Activated naive CD4-positive, alpha-beta T cell treated with anti-CD3 and anti-CD28 coated beads, Interleukin-2, amount 50 U/mL, for 16 hours (primary cell): ENCODE measurements around the gene ARHGAP11B.
A peak's percentile ranks its signal among the peaks of the same experiment; 100 is the strongest.
"Not testable (repeated sequence)": the region's sequence is repeated elsewhere in the genome, so short reads cannot be mapped to it uniquely, and the experiment has no call there.

ENCODE experiments used
- DNase-seq: peaks from one replicate; pipeline ENCODE4 v3.0.0-alpha.2; 2020

ARHGAP11B gene

DNA sequence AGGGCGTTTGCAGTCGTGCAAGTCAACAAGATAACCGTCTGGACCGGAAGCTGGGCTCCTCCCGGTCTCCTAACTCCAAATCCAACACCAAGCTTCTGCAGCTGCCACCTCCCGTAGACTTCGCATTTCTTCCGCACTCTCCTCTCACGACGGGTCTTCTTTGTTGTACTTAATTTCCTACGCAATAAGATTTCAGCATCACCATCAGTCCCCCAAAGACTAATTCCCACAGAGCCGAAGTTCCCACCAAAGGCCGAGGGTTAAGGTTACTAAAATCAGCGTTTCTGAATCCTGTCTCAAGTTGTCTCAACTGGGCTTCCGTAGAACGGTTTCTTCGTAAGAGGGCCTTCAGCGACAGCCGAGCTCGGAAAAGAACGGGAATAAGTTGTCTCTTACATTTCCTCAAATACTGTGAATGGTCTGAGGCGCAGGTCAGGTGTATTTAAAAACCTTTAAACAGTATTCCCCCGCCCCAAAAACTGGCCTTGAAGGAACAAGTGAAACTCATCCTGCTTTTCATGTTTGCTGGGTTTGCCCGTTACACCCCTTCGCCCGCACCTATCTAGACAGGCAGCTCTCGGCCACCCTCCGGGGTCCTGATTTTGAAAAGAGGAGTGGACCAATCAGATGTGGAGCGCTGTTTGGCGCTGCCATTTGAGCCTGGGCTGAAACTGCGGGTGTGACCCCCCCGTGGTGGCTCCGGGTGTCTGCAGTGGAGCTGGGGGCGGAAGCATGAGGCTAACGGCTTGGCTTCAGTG, at the start of gene ARHGAP11B:
Gene ARHGAP11B, plus strand, starts transcription at position 693 of the 758 bp plus-strand sequence.
- peak; percentile 95 for DNase-seq

DNA sequence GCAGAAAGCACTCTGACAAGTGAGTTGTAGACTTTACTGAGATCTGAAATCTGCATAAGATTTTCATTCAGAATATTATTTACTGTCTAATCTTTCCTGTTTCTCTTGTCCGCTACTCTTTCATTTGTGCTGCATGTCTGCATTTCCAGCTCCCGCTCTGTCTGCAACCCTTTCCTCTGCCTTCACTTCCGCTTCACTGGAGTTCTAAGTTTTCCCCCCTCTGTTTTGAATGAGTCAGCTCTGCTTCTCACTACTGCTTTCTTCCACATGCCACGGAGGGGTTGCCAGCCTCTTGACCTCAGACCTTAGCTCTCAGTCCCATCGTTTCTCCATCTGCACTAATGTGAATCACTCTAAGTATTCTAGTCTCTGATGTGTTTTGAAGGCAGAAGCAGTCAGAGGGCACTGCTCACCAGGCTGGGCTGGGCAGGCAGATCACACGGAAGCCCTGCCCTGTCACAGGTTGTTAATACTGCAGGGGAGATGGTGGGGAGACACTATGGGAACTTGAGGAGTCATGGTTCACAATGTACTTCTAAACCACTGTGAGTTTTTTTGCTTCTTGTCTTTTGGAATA, 46.4 kb upstream of the ARHGAP11B start:
- DNase-seq, result not testable (repeated sequence)

DNA sequence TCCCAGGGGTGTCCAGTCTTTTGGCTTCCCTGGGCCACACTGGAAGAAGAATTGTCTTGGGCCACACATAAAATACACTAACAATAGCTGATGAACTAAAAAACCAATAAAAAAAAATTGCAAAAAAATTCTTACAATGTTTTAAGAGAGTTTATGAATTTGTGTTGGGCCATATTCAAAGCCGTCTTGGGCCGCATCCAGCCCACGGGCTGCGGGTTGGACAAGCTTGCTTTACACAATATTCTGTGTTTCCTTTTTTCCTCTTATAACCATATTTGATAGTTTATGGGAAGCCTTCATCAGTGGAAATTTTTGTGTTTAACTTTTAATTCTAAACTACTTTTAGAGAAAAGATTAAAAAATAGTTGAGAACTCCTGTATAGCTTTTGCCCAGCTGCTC, 45.2 kb upstream of the ARHGAP11B start:
- DNase-seq, result not testable (repeated sequence)

DNA sequence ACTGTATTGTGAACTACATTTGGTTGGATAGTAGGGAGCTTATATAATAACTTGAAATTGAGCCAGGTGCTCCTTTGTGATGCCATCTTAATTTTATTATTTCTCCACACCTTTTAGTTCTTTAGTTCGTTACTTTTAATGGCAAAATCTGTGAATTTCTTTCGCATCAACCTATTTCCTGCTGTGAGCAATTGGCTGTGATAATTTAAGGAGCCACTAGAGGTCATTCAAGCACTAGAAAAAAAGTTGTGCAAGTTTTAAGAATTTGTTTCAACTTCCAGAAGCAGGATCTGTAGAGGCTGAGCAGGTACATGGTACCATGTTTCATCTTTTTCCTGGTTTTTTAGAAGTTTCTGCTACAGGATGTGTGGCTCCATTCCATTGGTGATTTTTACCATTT, 27.0 kb upstream of the ARHGAP11B start:
- not testable (repeated sequence) for DNase-seq

DNA sequence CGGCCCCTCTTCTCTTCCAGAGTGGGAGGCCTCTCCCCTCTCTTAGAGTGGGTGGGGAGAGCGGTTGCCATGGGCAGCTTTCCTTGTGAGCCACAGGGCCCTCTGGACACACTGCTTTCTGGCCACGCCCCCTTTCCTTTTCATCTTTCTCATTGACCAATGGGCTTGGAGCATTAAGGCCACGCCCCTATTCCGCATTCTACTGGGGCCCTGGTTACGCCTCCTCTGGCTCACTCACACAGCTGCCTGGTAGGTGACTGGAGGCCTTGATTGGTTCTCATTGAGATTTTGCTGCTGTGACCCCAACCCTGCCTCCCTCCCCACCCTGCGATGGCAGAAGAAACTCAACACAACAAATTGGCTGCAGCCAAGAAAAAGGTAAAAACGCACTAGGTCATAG, 22.1 kb upstream of the ARHGAP11B start, which contains the start of gene GOLGA8H:
Gene GOLGA8H, plus strand, starts transcription at position 233 of the 400 bp plus-strand sequence. Its CDS starts 98 bp downstream, at position 331.
- not testable (repeated sequence) for DNase-seq

DNA sequence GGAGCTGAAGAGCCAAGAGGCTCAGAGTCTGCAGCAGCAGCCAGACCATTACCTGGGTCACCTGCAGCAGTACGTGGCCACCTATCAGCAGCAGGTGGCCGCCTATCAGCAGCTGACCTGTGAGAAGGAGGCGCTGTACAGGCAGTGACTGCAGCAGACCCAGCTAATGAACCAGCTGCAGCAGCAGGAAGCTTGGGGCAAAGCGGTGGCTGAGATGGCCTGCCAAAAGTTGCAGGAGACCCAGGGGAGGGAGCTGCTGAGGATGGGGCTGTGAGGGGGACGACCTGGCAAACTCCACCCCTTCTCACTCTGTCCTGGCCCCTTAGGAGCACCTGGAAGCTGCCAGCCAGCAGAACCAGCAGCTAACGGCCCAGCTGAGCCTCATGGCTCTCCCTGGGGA, 13.7 kb upstream of the ARHGAP11B start:
- not testable (repeated sequence) for DNase-seq

DNA sequence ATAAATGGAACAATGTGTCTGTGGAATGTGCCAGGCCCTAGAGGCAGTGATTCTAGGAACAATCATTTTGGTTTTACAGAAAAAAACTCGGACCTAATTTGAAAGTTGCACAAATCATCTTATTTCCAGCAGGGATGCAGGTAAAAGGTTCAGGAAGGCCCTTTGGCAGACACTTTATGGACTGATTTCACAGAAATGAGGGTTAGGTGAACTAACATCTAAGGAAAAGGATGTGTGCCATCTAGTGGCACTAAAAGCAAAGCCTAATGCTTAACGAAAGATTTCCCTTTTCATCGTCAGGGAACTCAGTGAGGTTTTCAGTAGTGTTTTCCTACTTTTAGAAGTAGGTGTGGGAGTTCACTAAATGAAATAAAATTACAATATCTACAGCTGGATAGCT, 4.6 kb upstream of the ARHGAP11B start:
- DNase-seq, result not testable (repeated sequence)

DNA sequence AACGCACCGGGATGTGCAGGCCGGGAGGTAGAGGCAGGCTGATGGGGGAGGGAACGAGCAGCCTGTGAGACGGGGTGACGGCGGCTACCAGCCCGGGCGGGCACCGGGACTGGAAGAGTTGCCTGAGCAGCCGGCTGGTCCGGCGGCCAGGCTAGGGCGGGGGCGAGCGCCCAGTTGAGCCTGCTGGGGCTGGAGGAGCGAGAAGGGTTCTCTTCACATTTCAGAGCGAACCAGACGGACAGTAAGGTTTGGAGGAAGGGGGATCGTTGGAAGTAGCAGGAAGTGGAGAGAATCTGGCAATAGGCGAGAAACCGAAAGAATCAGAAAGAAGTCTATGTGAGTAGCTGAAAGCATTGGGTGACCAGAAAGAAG, 252 bp downstream of the ARHGAP11B start:
- not testable (repeated sequence) for DNase-seq

DNA sequence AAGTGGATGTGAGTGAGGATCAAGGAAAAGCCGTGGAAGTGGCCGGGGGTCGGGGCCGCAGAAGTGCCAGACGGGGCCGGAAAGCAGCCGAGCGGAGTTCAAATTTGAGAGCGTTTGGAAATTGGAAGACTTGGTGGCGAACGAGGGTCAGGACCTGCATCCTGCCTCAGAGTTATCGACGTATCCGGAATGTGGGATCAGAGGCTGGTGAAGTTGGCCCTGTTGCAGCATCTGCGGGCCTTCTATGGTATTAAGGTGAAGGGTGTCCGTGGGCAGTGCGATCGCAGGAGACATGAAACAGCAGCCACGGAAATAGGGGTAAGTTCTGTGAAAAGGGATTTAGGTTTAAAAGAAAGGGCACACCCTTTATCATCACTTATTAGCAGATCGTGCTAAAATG, 704 bp downstream of the ARHGAP11B start:
- DNase-seq, result not testable (repeated sequence)

DNA sequence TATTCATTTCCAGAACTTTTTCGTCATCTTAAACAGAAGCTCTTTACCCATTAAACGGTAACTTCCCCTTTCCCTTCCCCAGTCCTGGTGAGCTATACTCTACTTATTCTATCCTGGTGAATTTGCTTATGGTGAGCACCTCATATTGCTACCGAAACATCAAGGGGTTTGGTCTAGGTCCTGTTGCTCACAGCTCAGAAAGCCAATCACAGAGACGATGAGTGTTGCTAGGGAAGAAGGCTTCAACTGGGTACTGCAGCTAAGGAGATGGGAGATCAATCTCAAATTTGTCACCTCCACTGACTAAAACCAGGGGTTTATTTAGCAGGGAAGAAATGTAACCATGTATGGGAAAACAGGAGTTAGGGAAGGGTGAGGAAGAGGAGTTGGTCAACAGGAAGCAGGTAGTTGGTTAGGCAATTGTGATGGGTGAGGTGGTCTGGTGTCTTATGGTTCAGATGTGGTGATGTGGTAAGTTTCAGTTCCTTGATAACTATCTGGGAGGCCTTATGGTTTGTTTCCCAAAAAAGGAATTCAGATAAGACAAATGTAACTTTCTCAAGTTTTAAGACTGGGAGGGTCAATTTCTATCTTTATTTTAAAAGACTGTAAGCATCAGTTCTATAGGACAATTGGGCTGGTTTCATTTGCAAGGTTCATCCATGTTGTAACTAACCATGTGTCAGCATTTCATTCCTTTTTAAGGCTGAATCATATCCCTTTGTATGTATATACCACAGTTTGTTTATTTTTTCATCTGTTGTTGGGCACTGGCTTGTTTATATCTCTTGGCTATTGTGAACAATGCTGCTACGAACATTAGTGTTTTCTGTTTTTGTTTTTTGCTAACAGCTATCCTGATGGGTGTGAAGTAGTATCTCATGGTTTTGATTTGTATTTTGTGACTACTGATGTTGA, 24.3 kb downstream of the ARHGAP11B start:
- no peak for DNase-seq

DNA sequence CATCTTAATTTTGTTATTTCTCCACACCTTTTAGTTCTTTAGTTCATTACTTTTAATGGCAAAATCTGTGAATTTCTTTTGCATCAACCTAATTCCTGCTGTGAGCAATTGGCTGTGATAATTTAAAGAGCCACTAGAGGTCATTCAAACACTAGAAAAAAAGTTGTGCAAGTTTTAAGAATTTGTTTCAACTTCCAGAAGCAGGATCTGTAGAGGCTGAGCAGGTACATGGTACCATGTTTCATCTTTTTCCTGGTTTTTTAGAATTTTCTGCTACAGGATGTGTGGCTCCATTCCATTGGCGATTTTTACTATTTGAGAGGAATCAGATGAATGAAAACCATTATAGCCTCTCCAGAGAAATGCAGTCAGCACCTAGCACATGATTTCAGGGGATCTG, 35.2 kb downstream of the ARHGAP11B start:
- not testable (repeated sequence) for DNase-seq

DNA sequence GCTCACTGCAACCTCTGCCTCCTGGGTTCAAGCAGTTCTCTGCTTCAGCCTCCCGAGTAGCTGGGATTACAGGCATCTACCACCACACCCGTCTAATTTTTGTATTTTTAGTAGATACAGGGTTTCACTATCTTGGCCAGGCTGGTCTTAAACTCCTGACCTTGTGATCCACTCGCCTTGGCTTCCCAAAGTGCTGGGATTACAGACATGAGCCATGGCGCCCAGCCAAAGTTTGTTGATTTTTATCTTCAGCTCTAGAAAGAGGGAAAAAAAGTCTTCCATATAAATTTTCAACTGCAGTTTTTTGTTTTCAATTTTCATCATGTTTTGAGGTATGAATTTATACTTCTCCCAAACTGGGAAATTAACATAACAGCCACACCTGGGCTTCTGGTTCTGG, 43.7 kb downstream of the ARHGAP11B start:
- DNase-seq, result not testable (repeated sequence)

DNA sequence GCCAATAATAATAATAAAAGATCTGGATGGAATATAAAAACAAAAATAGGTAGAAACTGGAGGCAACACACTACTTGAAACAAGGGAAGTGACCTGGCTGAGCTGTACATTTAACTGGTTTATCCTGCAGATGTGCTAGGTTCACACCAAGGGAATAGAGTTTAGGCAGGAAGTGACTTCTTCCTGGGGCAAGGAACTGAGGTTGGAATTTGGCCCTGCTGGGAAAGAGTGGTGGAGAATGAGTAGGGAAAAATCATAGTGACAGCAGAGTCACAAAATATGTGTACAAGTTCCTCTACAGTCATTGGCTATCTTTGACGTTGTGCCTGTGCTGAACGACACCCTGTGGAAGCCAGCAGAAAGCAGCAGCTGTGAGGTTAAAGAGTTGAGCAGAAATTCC, 44.1 kb downstream of the ARHGAP11B start:
- no peak for DNase-seq

DNA sequence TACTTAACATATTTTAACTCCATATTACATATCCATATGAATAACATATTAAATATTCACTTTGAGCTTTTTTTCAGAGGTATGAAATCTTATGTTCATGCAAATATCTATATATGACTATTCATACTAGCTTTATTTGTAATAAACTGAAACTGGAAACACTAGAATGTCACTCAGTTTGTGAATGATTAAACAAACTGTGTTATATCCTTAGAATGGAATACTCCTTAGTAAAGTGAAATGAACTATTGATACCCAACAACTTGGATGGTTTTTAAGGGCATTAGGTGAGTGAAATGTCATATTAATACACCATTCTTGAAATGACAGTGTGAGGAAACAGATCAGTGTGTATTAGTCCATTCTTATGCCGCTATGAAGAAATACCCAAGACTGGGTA, 45.4 kb downstream of the ARHGAP11B start:
- no peak for DNase-seq

DNA sequence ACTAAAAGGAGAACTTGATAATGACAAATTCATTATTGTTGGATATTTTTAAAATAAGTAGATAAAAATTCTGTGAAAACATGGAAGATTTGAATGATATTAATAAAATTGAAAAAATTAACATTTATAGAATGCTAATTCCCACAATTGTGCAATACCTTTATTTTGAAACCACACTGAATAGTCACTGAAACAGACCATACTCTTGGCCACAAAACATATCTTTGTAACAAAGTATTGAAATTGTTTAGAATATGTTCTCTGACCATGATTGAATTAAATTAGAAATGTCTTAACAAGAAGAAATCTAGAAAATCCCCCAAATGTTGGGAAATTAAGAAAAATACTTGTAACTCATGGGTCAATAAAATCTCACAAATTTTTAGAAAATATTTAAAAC, 49.2 kb downstream of the ARHGAP11B start:
- DNase-seq, result no peak

DNA sequence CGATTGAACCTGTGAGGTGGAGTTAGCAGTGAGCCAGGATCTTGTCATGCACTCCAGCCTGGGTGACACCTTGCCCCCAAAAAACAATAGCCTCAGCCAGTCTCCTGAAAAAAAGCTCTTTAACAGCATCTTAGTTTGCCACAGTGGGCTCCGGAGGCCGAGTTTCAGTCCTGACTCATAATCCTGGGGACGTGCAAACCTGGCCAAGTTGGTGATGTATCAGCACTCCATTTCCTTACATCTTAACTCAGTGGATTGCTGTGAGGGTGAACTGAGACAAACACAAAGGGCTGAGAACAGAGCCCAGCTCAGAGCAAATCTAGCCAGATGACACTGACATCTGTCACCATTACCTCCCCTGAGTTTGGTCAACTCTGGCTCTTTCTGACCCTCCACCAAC, 50.0 kb downstream of the ARHGAP11B start:
- not testable (repeated sequence) for DNase-seq

DNA sequence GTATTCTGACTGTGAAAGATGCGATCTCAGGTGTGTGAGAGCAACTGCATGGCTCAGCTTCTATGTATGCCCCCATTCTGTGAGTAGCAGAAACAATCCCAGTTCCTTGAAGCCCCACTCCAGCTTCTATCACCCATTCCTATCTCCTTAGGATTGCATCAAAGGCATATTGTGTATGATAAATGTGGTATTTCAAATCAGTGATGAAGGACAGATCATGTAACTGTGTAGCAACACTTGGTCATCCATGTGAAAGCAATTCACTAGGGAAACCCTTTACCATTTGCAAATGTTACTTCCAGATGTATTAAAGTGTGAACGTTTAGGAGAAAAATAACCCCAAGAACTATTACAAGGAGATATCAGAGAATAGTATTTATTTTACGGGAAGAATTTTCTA, 55.1 kb downstream of the ARHGAP11B start:
- not testable (repeated sequence) for DNase-seq

DNA sequence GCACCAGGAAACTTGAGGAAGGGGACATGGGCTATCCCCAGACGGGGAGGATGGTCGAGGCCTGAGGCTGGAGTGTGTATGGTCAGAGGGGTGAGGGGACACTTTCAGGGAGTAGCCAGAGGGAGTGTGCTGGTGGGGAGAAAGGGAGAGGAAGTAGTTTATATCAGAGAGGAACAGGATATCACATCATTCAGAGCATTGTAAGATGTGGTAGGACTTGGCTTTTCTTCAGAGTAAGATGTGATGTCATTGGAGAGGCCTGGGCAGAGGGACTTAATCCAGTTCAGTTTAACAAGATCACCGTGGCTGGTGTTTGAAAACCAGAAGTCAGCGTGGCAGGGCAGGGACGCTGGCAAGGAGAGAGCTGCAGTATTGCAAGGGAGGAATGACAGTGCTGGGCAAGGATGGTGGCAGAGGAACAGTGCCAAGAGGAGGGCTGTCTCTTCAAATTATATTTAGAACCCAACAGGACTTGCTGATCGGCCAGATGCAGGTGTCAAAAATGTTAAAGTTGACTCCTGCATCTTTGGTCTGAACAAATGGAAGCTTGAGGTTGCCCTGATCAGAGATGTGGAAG, 59.9 kb downstream of the ARHGAP11B start:
- DNase-seq, result not testable (repeated sequence)

DNA sequence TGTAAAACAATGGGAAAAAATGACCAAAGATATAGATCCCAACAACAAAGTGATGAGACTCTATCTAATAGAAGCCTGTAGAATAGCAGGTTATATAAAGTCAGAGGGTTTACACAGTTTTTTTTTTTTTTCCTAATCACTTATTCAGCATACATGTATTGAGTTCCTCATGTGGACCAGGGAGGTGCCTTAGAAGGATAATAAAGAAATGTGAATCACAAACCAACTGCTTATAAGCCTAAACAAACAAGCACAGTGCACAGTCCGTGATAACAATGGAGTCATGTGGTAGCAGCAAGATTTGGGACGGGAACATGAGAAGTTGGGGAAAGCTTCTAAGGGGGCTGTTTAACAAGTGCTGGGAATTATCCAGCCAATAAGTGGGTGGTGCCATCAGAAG, 60.7 kb downstream of the ARHGAP11B start:
- not testable (repeated sequence) for DNase-seq
